H9 (cell line): ENCODE data around the gene RASGRF1. TPM values are rescaled to one million over a fixed set of nuclear protein-coding genes. Genes with fewer than 3 reads are reported as not detected.

Experiments
- DNase-seq: peaks from one replicate; pipeline ENCODE4 v3.0.0-alpha.2; 2017
- H2AFZ ChIP-seq: one replicate; pipeline ENCODE4 v1.6.1; 2013; ENCODE audit warnings: mild to moderate bottlenecking, low read length, control low read depth, moderate library complexity
- H2AK5ac ChIP-seq: 2 replicates; pipeline ENCODE4 v1.6.1; 2013; ENCODE audit warnings: low read length, control low read depth, mixed read lengths; ENCODE audit not compliant: insufficient read length
- H2BK120ac ChIP-seq: one replicate; pipeline ENCODE4 v1.6.1; 2013; ENCODE audit warnings: low read depth, mild to moderate bottlenecking, low read length, control low read depth, inconsistent platforms; ENCODE audit not compliant: poor library complexity, severe bottlenecking
- H2BK12ac ChIP-seq: 2 replicates; pipeline ENCODE4 v1.6.1; 2013; ENCODE audit warnings: low read length, control low read depth, mixed read lengths, low read depth; ENCODE audit not compliant: insufficient read length
- H2BK15ac ChIP-seq: 2 replicates; pipeline ENCODE4 v1.6.1; 2013; ENCODE audit warnings: low read depth, low read length, control low read depth
- H2BK20ac ChIP-seq: one replicate; pipeline ENCODE4 v1.6.1; 2013; ENCODE audit warnings: low read depth, mild to moderate bottlenecking, low read length, control low read depth, inconsistent platforms; ENCODE audit not compliant: poor library complexity, severe bottlenecking
- H2BK5ac ChIP-seq: 2 replicates; pipeline ENCODE4 v1.6.1; 2013; ENCODE audit warnings: low read length, control low read depth, mixed read lengths; ENCODE audit not compliant: insufficient read length
- H3K14ac ChIP-seq: 2 replicates; pipeline ENCODE4 v1.6.1; 2013; ENCODE audit warnings: low read length, control low read depth; ENCODE audit not compliant: insufficient read depth
- H3K18ac ChIP-seq: 2 replicates; pipeline ENCODE4 v1.6.1; 2013; ENCODE audit warnings: low read depth, mild to moderate bottlenecking, mixed read lengths, low read length, control low read depth; ENCODE audit not compliant: insufficient read length
- H3K23ac ChIP-seq: 2 replicates; pipeline ENCODE4 v1.6.1; 2013; ENCODE audit warnings: low read length, control low read depth, mixed read lengths, low read depth; ENCODE audit not compliant: insufficient read length
- H3K23me2 ChIP-seq: 2 replicates; pipeline ENCODE4 v1.6.1; 2013; ENCODE audit warnings: low read depth, mild to moderate bottlenecking, mixed read lengths, low read length, control low read depth; ENCODE audit not compliant: insufficient read length, poor library complexity, severe bottlenecking
- H3K27ac ChIP-seq: 2 replicates; pipeline ENCODE4 v1.5.1; 2013; ENCODE audit warnings: low read length, control low read depth, mixed read lengths, low read depth; ENCODE audit not compliant: insufficient read length
- H3K27me3 ChIP-seq: 2 replicates; pipeline ENCODE4 v1.6.1; 2013; ENCODE audit warnings: low read length, control low read depth, inconsistent platforms; ENCODE audit not compliant: insufficient read depth
- H3K4ac ChIP-seq: 2 replicates; pipeline ENCODE4 v1.6.1; 2013; ENCODE audit warnings: low read depth, mild to moderate bottlenecking, control low read depth, inconsistent platforms, low read length, moderate library complexity
- H3K4me1 ChIP-seq: 2 replicates; pipeline ENCODE4 v1.6.1; 2013; ENCODE audit warnings: low read length, control low read depth, inconsistent platforms; ENCODE audit not compliant: insufficient read depth
- H3K4me2 ChIP-seq: 2 replicates; pipeline ENCODE4 v1.6.1; 2013; ENCODE audit warnings: low read length, control low read depth, mixed read lengths; ENCODE audit not compliant: insufficient read length, insufficient read depth
- H3K56ac ChIP-seq: 2 replicates; pipeline ENCODE4 v1.6.1; 2013; ENCODE audit warnings: low read depth, mild to moderate bottlenecking, mixed read lengths, low read length, control low read depth; ENCODE audit not compliant: insufficient read length
- H3K79me1 ChIP-seq: 2 replicates; pipeline ENCODE4 v1.6.1; 2013; ENCODE audit warnings: low read depth, mild to moderate bottlenecking, moderate library complexity, low read length, control low read depth, inconsistent platforms; ENCODE audit not compliant: insufficient read depth, poor library complexity, severe bottlenecking
- H3K79me2 ChIP-seq: 2 replicates; pipeline ENCODE4 v1.6.1; 2013; ENCODE audit warnings: low read length, control low read depth, inconsistent platforms; ENCODE audit not compliant: insufficient read depth
- H3K9ac ChIP-seq: 2 replicates; pipeline ENCODE4 v1.6.1; 2013; ENCODE audit warnings: low read length, control low read depth, mixed read lengths; ENCODE audit not compliant: insufficient read length; ENCODE audit errors: extremely low read depth
- H3K9me3 ChIP-seq: one replicate; pipeline ENCODE4 v1.6.1; 2013; ENCODE audit warnings: low read depth, low read length, inconsistent platforms; ENCODE audit not compliant: control insufficient read depth
- H3T11ph ChIP-seq: one replicate; pipeline ENCODE4 v1.6.1; 2013; ENCODE audit warnings: mild to moderate bottlenecking, low read length, control low read depth, inconsistent platforms
- H4K20me1 ChIP-seq: one replicate; pipeline ENCODE4 v1.6.1; 2013; ENCODE audit not compliant: control insufficient read depth, insufficient read length, insufficient read depth
- H4K5ac ChIP-seq: 2 replicates; pipeline ENCODE4 v1.6.1; 2013; ENCODE audit warnings: low read depth, mild to moderate bottlenecking, mixed read lengths, low read length, control low read depth; ENCODE audit not compliant: insufficient read length
- H4K8ac ChIP-seq: replicated peaks from 2 replicates; pipeline ENCODE4 v1.6.1; 2013; ENCODE audit warnings: low read length, control low read depth, mixed read lengths, low read depth; ENCODE audit not compliant: insufficient read length
- H4K91ac ChIP-seq: 2 replicates; pipeline ENCODE4 v1.6.1; 2013; ENCODE audit warnings: low read depth, mild to moderate bottlenecking, moderate library complexity, mixed read lengths, low read length, control low read depth; ENCODE audit not compliant: insufficient read length
- H3K27ac Mint-ChIP-seq, 3 experiments: 2 replicates in 2 of 3; 3 replicates in 1 of 3; pipeline ENCODE4 v1.8.0; 2020 to 2021; ENCODE audit warnings: mixed read lengths in 3 of 3, mild to moderate bottlenecking in 1 of 3, moderate library complexity in 1 of 3
- H3K27me3 Mint-ChIP-seq: 2 replicates; pipeline ENCODE4 v1.8.0; 2021; ENCODE audit warnings: low read depth, mild to moderate bottlenecking, moderate library complexity, mixed read lengths
- H3K36me3 Mint-ChIP-seq, 3 experiments: 2 replicates in 2 of 3; 3 replicates in 1 of 3; pipeline ENCODE4 v1.8.0; 2020 to 2021; ENCODE audit warnings: low read depth in 3 of 3, mixed read lengths in 3 of 3; ENCODE audit not compliant: insufficient read depth in 1 of 3
- H3K4me1 Mint-ChIP-seq, 2 experiments: 2 replicates each; pipeline ENCODE4 v1.8.0; 2020; ENCODE audit warnings: mixed read lengths in 2 of 2
- H3K4me3 Mint-ChIP-seq, 2 experiments: 2 replicates in 1 of 2; 3 replicates in 1 of 2; pipeline ENCODE4 v1.8.0; 2020 to 2021; ENCODE audit warnings: mild to moderate bottlenecking in 2 of 2, mixed read lengths in 2 of 2, moderate library complexity in 1 of 2
- H3K9me3 Mint-ChIP-seq, 2 experiments: 2 replicates in 1 of 2; 3 replicates in 1 of 2; pipeline ENCODE4 v1.8.0; 2020; ENCODE audit warnings: mild to moderate bottlenecking in 2 of 2, mixed read lengths in 2 of 2, moderate library complexity in 1 of 2
- WGBS: extraction: QIAGEN DNeasy Blood & Tissue Kit; methylation state at CpG from one replicate; pipeline ENCODE4 v1.1.7; 2013; ENCODE audit warnings: missing lambda C conversion rate, low lambda C conversion rate, mixed read lengths; ENCODE audit not compliant: insufficient read length; ENCODE audit errors: extremely low coverage; 5-methylcytosine and 5-hydroxymethylcytosine counted together
- total RNA-seq: library from RNA; stranded (reverse); gene quantifications from 2 replicates; pipeline ENCODE4 v1.2.1, GENCODE V29; 2021
- TF ChIP-seq, protein P1 (sequence below): fragments of 200-600 bp; sonication (generic); conservative IDR thresholded peaks from 3 replicates; pipeline ENCODE4 v1.8.0; 2021; ENCODE audit warnings: antibody characterized with exemption, mild to moderate bottlenecking

RASGRF1 gene
- total RNA-seq, 1 experiment from 2014 or later = 0.48 TPM

DNA sequence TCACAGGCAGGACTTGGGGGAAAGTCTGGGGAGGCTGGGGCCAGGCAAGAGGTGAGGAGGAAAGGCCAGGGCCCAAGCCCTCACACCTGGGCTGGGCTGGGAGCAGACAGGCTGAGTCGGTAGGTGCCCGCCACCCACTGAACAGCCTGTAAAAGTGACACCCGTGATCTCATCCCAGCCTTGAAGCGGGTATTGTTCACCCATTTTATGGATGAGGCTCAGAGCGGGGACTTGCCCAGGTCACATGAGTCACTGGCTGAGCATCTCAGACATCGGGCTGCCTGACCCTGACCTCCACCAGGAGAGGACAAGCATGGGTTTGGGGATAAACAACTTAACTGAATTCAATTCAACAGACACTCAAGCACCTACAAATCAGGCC is 93.7 kb downstream of the RASGRF1 start:
- Histone ChIP-seq H3K14ac (no peak overlapping the region), H3K23me2 (no peaks in the 10 kb centered on the region), H3K27ac (no peak overlapping the region), H4K5ac (no peak overlapping the region), H3K79me2 (no peaks in the 10 kb centered on the region), H2BK15ac (no peak overlapping the region), H4K20me1 (no peaks in the 10 kb centered on the region), H4K91ac (no peak overlapping the region), H3K9ac (no peak overlapping the region), H2BK12ac (no peak overlapping the region), H3K79me1 (no peaks in the 10 kb centered on the region), H3T11ph (no peak overlapping the region), H3K4me1 (no peaks in the 10 kb centered on the region; the same call in 1 of the 2 replicates), H2AFZ (no peak overlapping the region), H3K4me2 (no peak overlapping the region), H2BK20ac (no peak overlapping the region), H2AK5ac (no peak overlapping the region), H3K23ac (no peak overlapping the region), H2BK5ac (no peak overlapping the region), H3K27me3 (no peaks in the 10 kb centered on the region; the same call in 1 of the 2 replicates), H3K9me3 (no peaks in the 10 kb centered on the region), H4K8ac (no peak overlapping the region), H3K56ac (no peak overlapping the region), H3K4ac (no peak overlapping the region), H3K18ac (no peak overlapping the region), H2BK120ac (no peak overlapping the region)
- Mint-ChIP-seq H3K4me1 (peaks cover 29 to 38% of the 10 kb centered on the region in 2 experiments), H3K4me3 (no peak overlapping the region), H3K27me3 (peaks cover 17% of the 10 kb centered on the region), H3K27ac (0 out of 7 replicates have a peak overlapping the region, but pooled peaks of 1 of the 3 experiments have one; percentile 74), H3K9me3 (no peaks in the 10 kb centered on the region; a peak in 1 of 5 replicates), H3K36me3 (no peaks in the 10 kb centered on the region; a peak in 1 of 7 replicates)
- WGBS = no CpG with 5 or more reads among the region's 6 CpGs
- TF ChIP-seq, protein P1, sequence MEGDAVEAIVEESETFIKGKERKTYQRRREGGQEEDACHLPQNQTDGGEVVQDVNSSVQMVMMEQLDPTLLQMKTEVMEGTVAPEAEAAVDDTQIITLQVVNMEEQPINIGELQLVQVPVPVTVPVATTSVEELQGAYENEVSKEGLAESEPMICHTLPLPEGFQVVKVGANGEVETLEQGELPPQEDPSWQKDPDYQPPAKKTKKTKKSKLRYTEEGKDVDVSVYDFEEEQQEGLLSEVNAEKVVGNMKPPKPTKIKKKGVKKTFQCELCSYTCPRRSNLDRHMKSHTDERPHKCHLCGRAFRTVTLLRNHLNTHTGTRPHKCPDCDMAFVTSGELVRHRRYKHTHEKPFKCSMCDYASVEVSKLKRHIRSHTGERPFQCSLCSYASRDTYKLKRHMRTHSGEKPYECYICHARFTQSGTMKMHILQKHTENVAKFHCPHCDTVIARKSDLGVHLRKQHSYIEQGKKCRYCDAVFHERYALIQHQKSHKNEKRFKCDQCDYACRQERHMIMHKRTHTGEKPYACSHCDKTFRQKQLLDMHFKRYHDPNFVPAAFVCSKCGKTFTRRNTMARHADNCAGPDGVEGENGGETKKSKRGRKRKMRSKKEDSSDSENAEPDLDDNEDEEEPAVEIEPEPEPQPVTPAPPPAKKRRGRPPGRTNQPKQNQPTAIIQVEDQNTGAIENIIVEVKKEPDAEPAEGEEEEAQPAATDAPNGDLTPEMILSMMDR = no peak
- DNase-seq = no peak
